Omental fat pad (tissue), 4 donors: ENCODE results near the gene HTRA1. TPM values are rescaled to one million over a fixed set of nuclear protein-coding genes. Genes with fewer than 3 reads are reported as not detected.

Source experiments
- ATAC-seq: fragments of 150-250 bp; one replicate; pipeline ENCODE4 v1.9.1; 2016; ENCODE audit warnings: mild to moderate bottlenecking, moderate library complexity; ENCODE audit not compliant: low FRiP score
- DNase-seq: peaks from one replicate; pipeline ENCODE4 v3.0.0-alpha.2; 2019; ENCODE audit warnings: low spot score
- CTCF ChIP-seq, 3 donors: fragments of 450-650 bp; IDR thresholded peaks; one replicate each; pipeline ENCODE4 v1.5.1; 2016 to 2017; ENCODE audit warnings: antibody characterized with exemption in 3 of 3, mild to moderate bottlenecking in 3 of 3, moderate library complexity in 2 of 3
- total RNA-seq, 4 donors: library from RNA; depleted of rRNA; stranded (reverse); fragments of >200 nt; gene quantifications; one replicate each; pipeline ENCODE4 v1.1.0, GENCODE V29; 2016

HTRA1 gene
- total RNA-seq, 4 donors from 2014 or later, result 92.8 to 402 (median 260) TPM

- no peak for DNase-seq
- TF ChIP-seq CTCF (IDR thresholded peaks at IDR 0.05), result no peak
- no peak for ATAC-seq
Measured at GRCh38 chr10:122541541-122542002, 80.2 kb downstream of the HTRA1 start.

GRCh38 chr10:122543676-122544445, 82.5 kb downstream of the HTRA1 start:
- no peak for DNase-seq
- ATAC-seq, result no peak
- no peak for TF ChIP-seq CTCF (IDR thresholded peaks at IDR 0.05)

- TF ChIP-seq CTCF (IDR thresholded peaks at IDR 0.05), result no peak
- ATAC-seq (no peak), DNase-seq (no peak)
Measured at GRCh38 chr10:122544493-122544892, 83.1 kb downstream of the HTRA1 start.

- DNase-seq, result no peak
- no peak for TF ChIP-seq CTCF (IDR thresholded peaks at IDR 0.05)
- ATAC-seq, result no peak
Measured at GRCh38 chr10:122546242-122546641, 84.9 kb downstream of the HTRA1 start.

GRCh38 chr10:122548407-122549085, 87.2 kb downstream of the HTRA1 start:
- no peak for DNase-seq
- ATAC-seq, result no peak
- no peak for TF ChIP-seq CTCF (IDR thresholded peaks at IDR 0.05)

- TF ChIP-seq CTCF (IDR thresholded peaks at IDR 0.05), result no peak
- ATAC-seq (no peak), DNase-seq (no peak)
Measured at GRCh38 chr10:122549636-122550035, 88.3 kb downstream of the HTRA1 start.
